ENCODE data around the gene TSPAN4. TPM values are rescaled to one million over a fixed set of nuclear protein-coding genes. Genes with fewer than 3 reads are reported as not detected.

The TSPAN4 gene
- total RNA-seq, 1 experiment from 2014 or later: 50.3 TPM

DNA sequence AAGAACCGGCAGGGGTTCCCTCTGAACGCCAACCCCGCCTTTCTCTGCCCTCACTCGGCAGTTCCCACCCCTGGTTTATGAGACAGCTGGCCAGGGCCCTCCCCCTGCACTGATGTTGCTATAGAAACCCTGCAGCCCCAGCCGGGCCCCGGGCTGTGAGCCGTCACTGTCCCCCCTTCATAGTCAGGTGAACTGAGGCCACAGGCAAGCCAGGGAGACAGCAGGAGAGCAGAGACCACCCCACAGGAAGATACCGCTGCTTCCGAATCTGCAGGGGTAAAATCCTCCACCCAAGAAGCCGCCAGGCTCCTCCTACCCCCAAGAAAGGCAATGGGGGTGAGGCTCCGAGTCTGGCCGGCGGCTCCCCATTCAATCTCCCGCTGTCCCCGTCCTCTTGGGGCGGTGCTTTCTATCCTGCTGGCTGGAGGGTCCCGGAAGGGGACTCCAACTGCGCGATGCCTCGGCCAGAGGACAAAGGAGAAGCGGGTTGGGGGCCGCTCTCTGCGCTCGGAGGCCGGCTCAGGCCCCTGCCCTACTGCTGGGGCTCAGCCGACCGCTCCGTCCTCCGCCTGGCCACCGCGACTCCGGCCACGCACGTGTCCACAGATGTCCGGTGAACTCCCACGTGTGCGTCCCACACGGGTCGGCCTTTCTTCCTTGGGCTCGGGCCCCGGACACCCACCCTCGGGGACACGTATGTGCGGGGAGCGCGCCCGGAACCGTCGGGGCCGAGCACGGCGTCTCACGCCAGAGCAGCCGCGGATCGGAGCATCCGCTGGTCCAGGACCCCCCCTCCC is 45.2 kb upstream of the TSPAN4 start (continued):
- TF ChIP-seq, protein P1, sequence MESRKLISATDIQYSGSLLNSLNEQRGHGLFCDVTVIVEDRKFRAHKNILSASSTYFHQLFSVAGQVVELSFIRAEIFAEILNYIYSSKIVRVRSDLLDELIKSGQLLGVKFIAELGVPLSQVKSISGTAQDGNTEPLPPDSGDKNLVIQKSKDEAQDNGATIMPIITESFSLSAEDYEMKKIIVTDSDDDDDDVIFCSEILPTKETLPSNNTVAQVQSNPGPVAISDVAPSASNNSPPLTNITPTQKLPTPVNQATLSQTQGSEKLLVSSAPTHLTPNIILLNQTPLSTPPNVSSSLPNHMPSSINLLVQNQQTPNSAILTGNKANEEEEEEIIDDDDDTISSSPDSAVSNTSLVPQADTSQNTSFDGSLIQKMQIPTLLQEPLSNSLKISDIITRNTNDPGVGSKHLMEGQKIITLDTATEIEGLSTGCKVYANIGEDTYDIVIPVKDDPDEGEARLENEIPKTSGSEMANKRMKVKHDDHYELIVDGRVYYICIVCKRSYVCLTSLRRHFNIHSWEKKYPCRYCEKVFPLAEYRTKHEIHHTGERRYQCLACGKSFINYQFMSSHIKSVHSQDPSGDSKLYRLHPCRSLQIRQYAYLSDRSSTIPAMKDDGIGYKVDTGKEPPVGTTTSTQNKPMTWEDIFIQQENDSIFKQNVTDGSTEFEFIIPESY (IDR thresholded peaks at IDR 0.05; ENCODE audit: extremely low read depth, insufficient replicate concordance, low read length): no peak
- TF ChIP-seq ZFX (IDR thresholded peaks at IDR 0.05): peak; percentile 53; the same call in 1 of the 2 replicates
- TF ChIP-seq CTCF (IDR thresholded peaks at IDR 0.05 in 2 of 3, conservative IDR thresholded peaks at IDR 0.05 in 1 of 3; ENCODE audit: borderline replicate concordance in 1 of 3, insufficient read depth in 1 of 3, low read depth in 2 of 3, low read length in 2 of 3): no peak
- TF ChIP-seq FOSL1 (IDR thresholded peaks at IDR 0.05; ENCODE audit: low read depth): no peak

DNA sequence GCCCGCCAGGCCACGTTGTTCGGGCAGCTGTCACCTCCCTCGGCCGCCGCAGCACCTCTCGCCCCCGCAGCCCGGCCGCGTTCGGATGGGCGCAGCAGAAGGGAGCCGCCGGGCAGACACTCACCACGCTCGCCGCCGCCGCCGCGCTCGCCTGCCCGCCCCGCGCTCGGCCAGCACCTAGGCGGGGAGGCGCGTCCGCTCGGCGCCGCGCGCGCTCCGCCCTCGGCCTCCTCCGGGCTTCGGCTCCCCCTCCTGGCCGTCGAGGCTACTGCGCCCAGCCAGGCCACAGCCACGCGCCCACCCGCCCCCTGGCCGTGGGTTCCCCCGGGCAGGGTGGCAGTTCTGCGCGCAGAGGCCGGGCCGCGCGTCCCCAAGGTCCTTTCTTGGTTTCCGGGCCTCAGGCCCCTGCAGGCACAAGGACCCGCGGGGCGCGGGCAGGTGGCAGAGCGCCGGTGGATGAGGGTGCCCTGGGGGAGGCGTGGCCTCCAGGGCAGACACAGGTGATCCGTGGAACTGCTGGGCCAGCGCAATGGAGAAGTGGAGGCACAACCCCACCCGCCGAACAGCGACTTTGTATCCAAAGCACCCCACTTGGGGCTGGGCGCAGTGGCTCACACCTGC is 44.4 kb upstream of the TSPAN4 start, which contains the start of gene SLC25A22:
SLC25A22 (minus strand) TSS at position 189 of the 621 bp plus-strand sequence. CDS start 3,275 bp downstream, outside the sequence.
- no peaks in the 10 kb centered on the region for H3K9me2 ChIP-seq (ENCODE audit: insufficient read depth)
- ChIA-PET CTCF (no interaction called here), RAD21 (ENCODE audit: low non-redundant PET in 1 of 2, low total read pairs in 2 of 2, uncharacterized antibody in 2 of 2, unreplicated experiment in 2 of 2) (no interaction called here), POLR2A (no interaction called here)
- intact Hi-C loops (cut with micrococcal nuclease): no loop called here
- peak; percentile 3 for TF ChIP-seq YY1 (IDR thresholded peaks at IDR 0.05; ENCODE audit: extremely low read depth, insufficient replicate concordance, low read depth, low read length)
- TF ChIP-seq ZFX (IDR thresholded peaks at IDR 0.05): peak; percentile 29; the same call in 1 of the 2 replicates
- TF ChIP-seq JUND (IDR thresholded peaks at IDR 0.05): no peak
- no peak for TF ChIP-seq SRF (IDR thresholded peaks at IDR 0.05; ENCODE audit: low read depth)
- TF ChIP-seq CTCF (IDR thresholded peaks at IDR 0.05 in 2 of 3, conservative IDR thresholded peaks at IDR 0.05 in 1 of 3; ENCODE audit: borderline replicate concordance in 1 of 3, insufficient read depth in 1 of 3, low read depth in 2 of 3, low read length in 2 of 3): peak in 2 of 3 experiments; percentile 60 to 69; a peak in 4 of 6 replicates
- TF ChIP-seq POLR2AphosphoS5 (IDR thresholded peaks at IDR 0.05; ENCODE audit: low read depth, low read length): peak; percentile 51
- peak; percentile 49 for TF ChIP-seq POLR2A (IDR thresholded peaks at IDR 0.05; ENCODE audit: borderline replicate concordance, extremely low read depth, insufficient read depth, insufficient read length)
- no peak within 1 kb of the TSS for H2AFZ ChIP-seq (ENCODE audit: low read depth, low read length, poor library complexity, severe bottlenecking)
- H3K9me3 ChIP-seq (ENCODE audit: control insufficient read depth in 1 of 2, insufficient read depth in 1 of 2, low read depth in 1 of 2, low read length in 2 of 2): no peaks in the 10 kb centered on the region
- no peaks in the 10 kb centered on the region for H3K27me3 ChIP-seq (ENCODE audit: insufficient read depth, low read length)
- H4K20me1 ChIP-seq (ENCODE audit: insufficient read depth): no peaks in the 10 kb centered on the region
- H3K27ac ChIP-seq (ENCODE audit: low read depth, low read length): peak within 1 kb of the TSS; percentile 91
- no TSS peak for BruUV-seq (replicated peaks)
- peaks cover 16 to 42% of the 10 kb centered on the region in 2 experiments for H3K4me1 ChIP-seq (ENCODE audit: control insufficient read depth in 1 of 2, insufficient read depth in 2 of 2, low read length in 2 of 2)
- DNase-seq (ENCODE audit: low read depth, low spot score): no peak
- H3K36me3 ChIP-seq (ENCODE audit: control insufficient read depth in 1 of 2, insufficient read depth in 2 of 2, low read length in 2 of 2): peaks cover 0 to 9% of the 10 kb centered on the region in 2 experiments; a peak in 1 of 4 replicates
- ATAC-seq: peak; percentile 66
- H3K9ac ChIP-seq (ENCODE audit: low read length): peak within 1 kb of the TSS; percentile 94
- H3K4me2 ChIP-seq (ENCODE audit: low read length): peak within 1 kb of the TSS; percentile 97
- peaks cover 29% of the 10 kb centered on the region for H3K79me2 ChIP-seq (ENCODE audit: insufficient read depth, low read length)
- peak within 1 kb of the TSS; percentile 86 to 92 for H3K4me3 ChIP-seq (replicated peaks in 1 of 2; ENCODE audit: low read depth in 1 of 2, low read length in 2 of 2)

Measured in HCT116 (cell line).